Measurements from ENCODE around the gene HMGCLL1.

DNA sequence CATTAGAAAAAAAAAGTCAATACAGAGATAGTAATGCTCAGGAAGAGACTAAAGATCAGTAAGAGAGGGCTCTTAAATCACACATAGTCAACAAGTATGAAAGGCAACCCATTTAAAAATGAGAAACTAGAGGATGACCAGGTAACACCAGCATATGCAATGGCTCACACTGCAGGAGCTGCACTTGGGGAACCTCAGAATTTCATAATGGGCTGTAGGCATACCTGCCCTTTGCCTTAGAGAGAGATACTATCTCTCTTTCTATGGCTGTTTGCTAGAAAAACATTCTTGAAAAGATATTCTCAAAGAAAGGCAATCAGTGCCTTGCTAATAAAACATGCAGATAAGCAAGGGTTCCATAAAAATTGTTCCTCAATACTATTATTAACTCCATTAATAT, 33.2 kb downstream of the HMGCLL1 start:
- TF ChIP-seq POLR2A (IDR thresholded peaks at IDR 0.05) (no peak), EP300 (IDR thresholded peaks at IDR 0.05; ENCODE audit: low read depth) (no peak)
- TF ChIP-seq, protein P1, sequence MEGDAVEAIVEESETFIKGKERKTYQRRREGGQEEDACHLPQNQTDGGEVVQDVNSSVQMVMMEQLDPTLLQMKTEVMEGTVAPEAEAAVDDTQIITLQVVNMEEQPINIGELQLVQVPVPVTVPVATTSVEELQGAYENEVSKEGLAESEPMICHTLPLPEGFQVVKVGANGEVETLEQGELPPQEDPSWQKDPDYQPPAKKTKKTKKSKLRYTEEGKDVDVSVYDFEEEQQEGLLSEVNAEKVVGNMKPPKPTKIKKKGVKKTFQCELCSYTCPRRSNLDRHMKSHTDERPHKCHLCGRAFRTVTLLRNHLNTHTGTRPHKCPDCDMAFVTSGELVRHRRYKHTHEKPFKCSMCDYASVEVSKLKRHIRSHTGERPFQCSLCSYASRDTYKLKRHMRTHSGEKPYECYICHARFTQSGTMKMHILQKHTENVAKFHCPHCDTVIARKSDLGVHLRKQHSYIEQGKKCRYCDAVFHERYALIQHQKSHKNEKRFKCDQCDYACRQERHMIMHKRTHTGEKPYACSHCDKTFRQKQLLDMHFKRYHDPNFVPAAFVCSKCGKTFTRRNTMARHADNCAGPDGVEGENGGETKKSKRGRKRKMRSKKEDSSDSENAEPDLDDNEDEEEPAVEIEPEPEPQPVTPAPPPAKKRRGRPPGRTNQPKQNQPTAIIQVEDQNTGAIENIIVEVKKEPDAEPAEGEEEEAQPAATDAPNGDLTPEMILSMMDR (IDR thresholded peaks at IDR 0.05) = no peak
